GM12873 (cell line): ENCODE measurements around the gene SPON2.

Experiments
- CTCF ChIP-seq: IDR thresholded peaks from 2 replicates; pipeline ENCODE4 v1.5.1; 2012; ENCODE audit warnings: low read depth, mild to moderate bottlenecking, moderate library complexity, low read length, control low read depth; ENCODE audit not compliant: insufficient read depth; ENCODE audit errors: missing control alignments

The SPON2 gene

DNA sequence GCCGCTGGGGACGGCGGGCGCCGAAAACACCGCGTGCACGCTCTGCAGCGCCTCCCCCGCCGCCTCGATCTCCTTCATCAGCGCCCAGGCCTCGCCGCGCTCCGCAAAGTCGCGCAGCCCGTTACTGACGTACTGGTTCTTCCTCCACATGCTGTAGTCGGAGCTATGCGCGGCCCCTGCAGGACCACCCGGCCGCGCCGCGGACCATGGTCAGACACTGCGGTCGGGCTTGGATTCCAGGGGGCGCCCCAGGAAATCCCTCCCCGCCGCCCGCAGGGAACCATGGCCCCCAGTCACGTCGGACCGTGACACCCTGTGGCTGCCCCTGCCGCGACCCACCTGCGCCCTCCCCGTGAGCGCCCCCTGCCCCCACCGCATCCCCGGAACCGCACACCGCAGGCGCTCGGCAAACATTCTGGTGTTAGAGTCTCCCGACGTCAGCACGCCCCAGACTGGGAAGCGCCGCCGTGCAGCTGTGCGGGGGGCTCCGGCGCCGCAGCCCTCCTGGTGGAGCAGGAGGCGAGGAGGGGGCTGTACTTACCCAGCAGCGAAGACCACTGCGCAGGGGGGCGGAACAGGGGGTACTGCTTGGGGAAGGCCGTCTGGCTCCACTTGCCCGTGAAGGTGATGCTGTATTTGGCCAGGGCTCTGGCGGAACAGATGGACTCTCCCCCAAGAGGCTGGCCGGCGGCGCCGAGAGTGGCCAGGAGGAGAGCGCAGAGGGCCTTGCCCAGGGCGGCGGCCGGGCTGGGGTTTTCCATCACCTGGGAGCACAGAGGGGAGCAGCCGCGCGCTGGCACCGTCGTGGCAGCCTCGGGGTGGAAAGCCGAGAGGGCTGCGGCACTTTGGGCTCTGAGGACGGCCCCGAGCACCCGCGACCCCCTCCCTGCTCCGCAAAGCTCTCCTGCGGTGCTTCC lies 814 bp downstream of the SPON2 start:
- TF ChIP-seq CTCF = no peak

DNA sequence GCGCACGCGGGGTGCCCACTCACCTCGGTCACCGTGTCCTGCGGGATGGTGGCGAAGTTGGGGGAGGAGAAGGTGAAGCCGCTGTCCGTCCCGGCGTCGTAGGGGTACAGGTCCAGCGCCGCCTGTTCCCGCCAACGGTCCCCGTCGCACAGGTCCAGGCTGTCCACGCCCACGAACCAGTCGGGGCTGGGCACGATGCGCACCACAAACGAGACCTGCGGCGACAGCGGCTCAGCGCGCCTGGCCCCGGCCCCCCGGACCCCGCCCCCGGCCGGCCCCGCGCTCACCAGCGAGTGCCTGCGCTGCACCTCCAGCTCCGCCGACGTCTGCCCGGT lies 1.4 kb downstream of the SPON2 start:
- no peak for TF ChIP-seq CTCF

DNA sequence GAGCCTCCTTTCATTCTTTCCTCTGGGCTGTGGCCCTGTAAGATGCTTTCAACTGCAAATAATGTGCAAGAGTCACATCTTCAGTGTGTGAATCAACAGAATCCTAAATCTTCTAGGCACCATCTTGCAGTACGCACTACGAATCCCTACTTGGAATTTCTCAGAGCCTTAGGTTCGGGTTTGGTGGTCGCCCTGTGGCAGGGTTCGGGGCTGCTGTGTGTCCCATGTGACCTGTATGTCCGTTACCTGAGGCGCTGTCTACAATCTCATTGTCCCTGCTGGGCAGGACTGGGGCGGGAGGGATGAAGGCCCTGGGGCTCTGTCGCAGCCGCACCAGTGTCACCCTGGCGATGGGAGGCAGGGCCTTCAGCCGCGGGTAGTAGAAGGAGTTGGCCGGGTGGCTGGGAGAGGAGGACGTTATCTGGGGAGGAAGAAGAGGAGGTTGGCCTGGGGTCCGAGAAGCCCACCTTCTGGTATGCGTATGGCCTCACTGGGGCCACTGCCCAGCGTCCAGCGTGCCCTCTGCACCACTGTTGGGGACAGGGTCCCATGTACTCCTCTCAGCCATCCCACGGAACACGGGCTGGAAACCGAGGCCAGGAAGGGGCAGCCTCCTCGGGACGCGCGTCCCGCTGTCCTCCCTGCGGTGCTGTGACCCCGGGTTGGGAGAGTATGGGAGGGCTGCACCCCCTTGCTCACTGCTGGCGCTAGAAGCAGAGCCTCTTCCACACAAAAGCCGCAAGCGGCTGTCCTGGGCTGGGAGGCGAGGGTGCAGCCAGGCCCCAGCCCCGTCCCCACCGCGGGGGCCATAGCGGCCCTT lies 2.0 kb downstream of the SPON2 start:
- no peak for TF ChIP-seq CTCF

DNA sequence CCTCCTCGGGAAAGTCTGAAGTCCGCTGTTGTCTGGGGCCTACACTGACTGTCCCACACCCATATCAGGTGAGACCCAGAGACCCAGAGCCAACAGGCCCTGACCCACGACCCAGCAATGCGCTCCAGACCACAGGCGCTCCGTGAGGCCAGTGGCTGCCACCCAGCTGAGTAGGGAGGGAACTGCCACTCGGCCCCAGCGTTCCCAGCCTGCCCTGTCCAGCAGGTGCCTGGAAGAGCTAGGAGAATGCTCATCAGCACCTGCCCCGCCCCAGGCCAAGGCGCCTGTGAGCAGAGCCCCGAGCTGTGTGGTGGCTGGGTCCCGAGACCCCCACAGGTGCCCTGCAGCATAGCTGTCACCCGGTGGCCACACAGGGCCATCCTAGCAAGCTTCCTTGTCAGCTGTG lies 2.7 kb downstream of the SPON2 start:
- TF ChIP-seq CTCF = no peak

GRCh38 chr4:1169171-1169671 lies 3.2 kb downstream of the SPON2 start:
- TF ChIP-seq CTCF = no peak

- TF ChIP-seq CTCF = no peak
Measured at GRCh38 chr4:1168191-1169101, 3.9 kb downstream of the SPON2 start.
